GM11168 (cell line): ENCODE data around the gene GRIA3.

Experiments used
- in situ Hi-C: fragments of 300-500 bp; cut with MboI; formaldehyde crosslinking; loops from one replicate; pipeline ENCODE4 v1.12.0; 2022; ENCODE audit warnings: low sequenced_read_pairs; ENCODE audit not compliant: unreplicated experiment

The GRIA3 gene

DNA sequence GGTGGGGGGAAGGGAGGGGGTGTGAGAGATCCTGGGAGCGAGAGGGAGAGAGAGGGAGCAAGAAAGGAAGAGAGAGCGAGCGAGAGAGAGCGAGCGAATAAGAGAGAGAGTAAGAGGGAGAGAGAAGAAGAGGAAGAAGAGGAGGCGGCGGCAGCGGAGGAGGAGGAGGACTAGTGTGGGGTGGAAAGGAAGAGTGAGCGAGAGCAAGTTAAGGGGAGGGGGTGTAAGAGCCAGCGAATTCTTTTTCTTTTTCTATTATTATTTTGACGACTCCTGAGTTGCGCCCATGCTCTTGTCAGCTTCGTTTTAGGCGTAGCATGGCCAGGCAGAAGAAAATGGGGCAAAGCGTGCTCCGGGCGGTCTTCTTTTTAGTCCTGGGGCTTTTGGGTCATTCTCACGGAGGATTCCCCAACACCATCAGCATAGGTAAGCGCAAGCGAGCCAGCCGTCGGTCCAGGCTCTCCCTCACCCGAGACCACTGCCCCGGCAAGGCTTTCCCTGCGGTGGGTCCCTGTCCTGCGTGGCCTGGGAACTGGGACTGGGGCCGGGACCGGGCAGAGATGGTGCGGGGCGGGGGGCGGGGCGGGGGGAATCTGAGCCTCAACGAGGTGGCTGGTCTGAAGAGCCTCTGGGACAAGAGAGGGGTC lies at the start of gene GRIA3:
GRIA3 (plus strand) TSS at position 60 of the 647 bp plus-strand sequence; CDS start at position 318, 258 bp downstream.
- in situ Hi-C loops: loop anchor here (25.0 kb wide), 1 partner anchor 228 kb away; no protein-coding TSS in a partner anchor

DNA sequence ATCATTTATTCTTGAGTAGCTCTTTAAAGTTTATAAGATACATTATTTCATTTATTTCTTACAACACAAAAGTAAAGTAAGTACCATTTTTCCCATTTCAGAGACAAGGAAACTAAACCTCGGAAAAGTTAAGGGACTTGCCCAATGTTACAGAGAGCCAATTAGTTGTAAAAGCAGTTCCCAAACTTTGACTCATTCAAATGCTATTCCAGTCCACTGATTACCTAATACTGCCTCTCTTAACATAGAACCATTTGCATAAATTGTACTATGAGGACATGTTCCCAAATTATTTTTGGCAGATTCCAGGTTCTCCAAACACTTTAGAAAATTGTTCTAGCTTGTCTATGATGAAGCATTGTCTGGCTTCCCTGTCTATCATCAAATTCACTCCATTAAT lies 45.6 kb upstream of the GRIA3 start:
- in situ Hi-C loops: no loop called here

DNA sequence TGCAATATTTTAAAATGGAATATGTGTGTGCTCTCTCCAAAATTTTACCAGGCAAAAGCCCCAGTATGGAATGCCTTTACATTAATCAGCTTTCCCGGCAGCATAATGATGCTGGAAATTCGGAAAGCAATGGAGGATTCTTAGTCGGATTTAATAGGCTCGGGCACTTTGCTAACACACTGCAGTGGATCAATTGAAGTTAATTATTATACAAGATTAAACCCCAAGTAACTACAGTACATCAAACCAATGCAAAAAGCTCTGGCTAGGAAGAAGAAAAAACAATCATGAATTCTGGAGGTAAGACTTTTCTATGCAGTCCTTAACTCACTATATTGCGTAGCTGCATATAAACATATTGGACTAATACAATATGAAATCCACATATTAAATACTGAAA lies 43.6 kb upstream of the GRIA3 start:
- in situ Hi-C loops: no loop called here

DNA sequence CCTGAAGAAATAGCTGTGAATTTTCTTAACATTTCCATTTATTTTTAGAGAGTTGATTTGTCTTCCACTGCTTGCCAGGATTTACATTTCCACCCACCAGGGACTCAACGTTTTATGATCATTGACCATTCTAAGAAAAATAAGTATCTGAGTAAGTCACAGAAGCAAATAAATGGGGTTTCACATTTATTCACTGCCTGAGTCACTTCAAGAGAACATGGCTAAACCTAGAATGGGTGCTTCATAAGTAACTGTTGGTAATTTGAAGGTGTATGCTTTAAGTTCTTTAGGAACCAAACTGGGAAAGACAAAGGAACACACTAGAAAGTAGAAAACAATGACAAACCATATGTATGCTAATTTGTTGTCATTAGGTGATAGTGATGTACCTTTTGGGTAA lies 43.2 kb upstream of the GRIA3 start:
- in situ Hi-C loops: no loop called here

DNA sequence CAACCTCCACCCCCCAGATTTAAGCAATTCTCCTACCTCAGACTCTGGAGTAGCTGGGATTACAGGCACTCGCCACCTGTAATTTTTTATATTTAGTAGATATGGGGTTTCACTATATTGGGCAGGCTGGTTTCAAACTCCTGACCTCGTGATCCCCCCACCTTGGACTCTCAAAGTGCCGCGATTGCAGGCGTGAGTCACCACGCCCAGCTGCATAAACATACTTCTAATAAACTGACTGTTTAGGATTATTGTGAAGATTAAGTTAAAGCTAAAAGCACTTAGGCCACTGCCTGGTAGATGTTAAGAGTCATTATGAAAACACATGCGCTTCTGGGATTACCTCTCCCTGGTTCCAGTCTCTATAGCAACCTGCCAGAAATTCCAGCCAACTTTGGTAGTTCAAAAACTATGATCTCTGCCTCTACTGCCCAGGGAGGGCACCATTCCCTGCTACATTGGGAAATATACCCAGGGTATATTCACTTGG lies 30.2 kb upstream of the GRIA3 start:
- in situ Hi-C loops: no loop called here

DNA sequence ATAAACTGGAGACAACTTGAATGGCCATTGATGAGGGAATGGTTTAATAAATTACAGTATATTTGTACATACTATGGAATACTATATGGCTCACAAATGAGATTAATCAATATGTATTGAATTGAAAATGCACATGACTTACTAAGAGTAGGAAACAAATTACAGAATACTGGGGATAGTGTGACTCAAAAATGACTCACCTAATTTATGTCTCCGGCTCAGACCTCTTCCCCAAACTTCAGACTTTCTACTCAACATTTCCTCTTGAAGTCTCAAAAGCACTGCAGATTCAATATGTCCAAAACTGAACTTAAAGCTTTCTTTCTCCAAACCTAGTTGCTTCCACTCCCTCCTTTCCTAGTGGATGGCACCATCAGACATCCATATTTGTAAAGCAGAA lies 28.8 kb upstream of the GRIA3 start:
- in situ Hi-C loops: no loop called here

DNA sequence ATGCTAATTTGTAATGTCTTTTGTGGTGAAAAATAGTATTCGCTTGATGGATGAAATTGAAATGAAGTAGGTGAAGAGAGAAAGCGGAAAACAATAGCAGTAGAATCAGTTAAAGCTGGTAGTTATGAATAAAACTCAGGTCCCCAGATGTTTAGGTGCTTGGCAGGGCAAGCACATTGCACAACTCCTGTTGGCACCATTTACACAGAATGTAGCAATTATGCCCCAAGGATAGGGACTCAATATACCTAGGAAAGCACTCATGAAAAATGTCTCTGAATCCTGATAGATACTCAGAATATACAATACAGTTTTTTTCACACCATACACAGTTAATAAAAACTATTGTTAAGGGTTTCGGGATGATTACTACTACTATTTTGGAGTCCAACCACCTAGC lies 26.5 kb upstream of the GRIA3 start:
- in situ Hi-C loops: no loop called here

DNA sequence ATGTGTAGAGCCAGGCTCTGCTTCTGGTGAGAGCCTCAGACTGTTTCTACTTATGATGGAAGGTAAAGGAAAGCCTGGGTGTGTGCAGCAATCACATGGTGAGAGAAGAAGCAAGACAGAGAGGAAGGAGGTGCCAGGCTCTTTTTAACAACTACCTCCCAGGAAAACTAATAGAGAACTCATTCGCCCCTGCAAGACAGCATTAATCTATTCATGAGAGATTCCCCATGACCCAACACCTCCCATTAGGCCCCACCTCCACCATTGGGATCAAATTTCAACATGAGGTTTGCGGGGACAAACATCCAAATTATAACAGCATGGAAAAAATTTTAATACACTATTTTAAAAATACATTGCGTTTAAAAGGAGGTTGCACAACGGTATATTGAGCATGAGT lies 24.7 kb upstream of the GRIA3 start:
- in situ Hi-C loops: no loop called here

DNA sequence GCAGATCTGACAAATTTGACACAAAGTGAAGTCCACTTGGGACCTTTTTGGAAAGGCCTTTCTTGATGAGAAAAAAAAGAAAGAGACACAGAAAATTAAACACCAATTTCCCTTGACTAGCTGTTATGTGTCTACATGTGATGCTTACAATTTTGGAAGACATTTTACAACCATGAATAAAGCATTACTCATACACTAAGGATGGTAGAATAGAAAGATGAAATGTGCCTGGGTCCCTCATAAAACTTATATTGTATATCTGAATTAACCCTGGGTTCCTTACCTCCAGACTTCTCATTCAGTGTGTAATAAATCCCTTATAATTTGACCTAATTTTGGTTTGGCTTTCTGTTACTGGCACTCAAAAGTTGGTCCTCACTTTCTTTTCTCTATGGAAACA lies 16.5 kb upstream of the GRIA3 start:
- in situ Hi-C loops: no loop called here

DNA sequence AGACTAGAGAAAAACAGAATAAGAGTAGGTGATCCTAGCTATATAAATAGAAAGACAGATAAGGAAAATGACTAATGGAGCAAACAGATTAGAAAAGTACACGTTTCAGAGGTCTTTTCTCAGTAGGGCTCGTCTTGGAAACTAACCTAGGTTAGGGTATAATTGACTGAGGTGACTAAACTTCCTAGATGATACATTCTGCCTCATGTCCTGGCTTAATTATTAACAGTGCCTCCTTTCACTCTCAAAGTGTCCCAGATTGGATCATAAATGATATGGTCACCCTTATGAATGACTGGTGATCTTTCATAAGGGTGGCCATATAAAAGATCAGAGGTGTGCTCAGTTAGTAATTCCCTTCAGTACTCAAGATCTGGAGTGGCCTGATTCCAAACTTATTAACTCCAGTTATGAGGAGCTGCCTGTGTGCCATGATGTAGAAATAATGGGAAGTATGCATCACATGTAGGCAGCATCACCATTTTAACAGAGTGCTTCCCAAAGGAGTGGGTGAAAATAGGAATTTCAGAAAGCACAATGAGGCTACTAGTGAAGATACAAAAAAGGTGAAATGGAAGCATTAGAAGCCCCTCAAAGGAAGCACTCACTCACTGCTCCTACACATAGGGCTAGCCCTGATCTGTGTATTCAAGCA lies 14.7 kb upstream of the GRIA3 start:
- in situ Hi-C loops: no loop called here

DNA sequence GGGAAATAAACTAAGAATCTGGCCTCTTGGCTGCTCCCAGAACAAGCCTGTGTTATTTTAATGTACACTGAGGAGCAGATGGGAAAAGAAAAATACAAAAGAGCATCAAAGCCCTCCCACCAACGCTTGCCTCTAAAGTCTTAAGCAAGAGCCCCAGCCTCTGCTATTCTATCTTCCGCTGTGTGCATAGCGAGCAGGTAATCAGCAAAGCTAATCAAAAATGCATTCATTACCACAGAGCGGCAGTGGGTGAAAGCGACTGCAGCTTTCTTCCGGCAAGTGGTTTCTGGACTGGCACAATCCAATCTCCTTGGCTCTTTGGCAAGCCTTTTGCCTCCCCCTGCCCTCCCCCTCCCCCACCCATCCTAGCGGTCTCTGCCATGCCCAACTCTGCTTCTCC lies 13.5 kb upstream of the GRIA3 start:
- in situ Hi-C loops: no loop called here

DNA sequence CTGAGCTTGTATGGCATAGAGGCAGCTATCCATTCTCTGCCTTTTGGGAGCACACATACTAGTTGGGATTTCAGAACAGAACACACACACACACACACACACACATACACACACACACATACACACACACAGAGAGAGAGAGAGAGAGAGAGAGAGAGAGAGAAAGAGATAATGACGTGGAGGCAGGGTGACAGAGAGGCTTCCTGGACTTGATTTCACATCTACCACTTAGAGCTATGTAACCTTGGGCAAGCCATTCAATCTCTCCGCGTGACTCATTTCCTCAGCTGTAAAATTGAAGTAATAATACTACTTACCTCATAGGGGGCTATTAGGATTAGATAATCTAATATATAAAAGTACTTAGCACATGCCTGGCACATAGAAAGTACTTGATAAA lies 12.3 kb upstream of the GRIA3 start:
- in situ Hi-C loops: no loop called here

DNA sequence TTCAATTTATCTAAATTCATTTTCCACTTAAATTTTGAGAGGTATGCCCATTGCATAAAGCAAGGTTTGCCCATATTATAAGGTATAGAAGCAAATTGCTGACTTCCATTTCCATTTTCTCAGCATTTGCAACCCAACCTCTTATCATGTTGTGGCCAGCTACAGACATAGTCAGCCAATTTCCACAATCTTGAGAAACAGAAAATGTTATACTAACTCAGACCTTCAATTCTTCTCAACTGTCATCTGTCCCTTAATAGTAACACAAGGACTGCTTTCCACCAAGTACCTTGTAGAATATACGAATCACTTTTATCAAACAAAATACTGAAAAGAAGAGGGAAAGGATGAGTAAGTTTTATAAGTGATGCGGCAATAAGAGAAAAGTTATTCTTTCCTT lies 11.2 kb upstream of the GRIA3 start:
- in situ Hi-C loops: no loop called here

DNA sequence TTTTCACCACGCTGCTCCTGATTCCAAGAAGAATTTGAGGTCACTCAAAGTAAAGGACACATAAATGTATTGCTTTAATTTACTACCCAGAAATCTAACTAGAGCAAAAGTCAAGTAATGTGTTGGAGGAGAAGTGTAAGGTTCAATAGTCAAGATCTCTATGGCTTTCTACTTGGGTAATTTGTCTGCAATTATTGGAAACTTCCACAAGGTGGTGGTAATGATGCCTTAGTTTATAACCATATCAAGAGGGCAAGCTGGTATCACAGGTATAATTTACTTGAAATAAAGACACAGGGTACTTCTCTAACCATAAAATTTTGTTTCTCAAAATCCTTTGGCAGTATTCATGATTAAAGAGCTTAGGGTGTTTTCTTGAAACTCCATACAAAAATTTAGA lies 10.2 kb upstream of the GRIA3 start:
- in situ Hi-C loops: no loop called here

DNA sequence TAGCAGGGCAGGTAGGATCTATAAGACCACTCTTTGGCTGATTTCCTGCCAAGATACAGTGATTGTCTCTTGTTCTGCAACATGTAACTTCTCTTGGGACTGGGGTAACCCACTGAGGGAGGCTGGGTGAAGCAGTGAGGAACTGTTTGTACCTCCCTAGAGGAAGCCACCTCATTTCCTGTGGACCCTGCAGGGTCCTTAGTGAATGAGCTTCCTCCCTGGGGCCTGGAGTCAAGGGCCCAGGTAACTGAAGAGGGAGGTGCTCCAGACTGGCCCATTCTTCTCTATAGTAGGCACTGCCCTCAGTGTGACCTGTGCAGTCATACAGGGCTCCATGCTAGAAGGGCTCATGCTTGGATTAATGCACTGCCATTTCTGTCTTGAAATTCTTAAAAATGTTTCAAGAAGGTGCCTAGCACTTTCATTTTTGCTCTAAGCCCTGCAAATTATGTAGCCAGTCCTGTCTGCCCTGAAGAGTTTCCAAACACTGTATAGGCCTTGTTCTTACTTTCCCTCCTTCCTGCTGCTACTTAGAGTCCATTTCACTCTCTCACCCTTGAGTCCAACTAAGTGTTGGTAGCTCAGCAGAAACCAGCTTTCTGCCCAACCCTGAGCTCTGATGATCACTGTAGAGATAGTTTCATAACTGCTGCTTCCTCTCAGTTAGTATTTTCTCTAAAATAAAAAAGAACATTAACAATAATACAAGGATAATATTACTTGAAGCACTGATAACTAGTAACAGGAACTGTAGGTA lies 8.5 kb upstream of the GRIA3 start:
- in situ Hi-C loops: loop anchor here (25.0 kb wide), 1 partner anchor 237 kb away; no protein-coding TSS in a partner anchor

DNA sequence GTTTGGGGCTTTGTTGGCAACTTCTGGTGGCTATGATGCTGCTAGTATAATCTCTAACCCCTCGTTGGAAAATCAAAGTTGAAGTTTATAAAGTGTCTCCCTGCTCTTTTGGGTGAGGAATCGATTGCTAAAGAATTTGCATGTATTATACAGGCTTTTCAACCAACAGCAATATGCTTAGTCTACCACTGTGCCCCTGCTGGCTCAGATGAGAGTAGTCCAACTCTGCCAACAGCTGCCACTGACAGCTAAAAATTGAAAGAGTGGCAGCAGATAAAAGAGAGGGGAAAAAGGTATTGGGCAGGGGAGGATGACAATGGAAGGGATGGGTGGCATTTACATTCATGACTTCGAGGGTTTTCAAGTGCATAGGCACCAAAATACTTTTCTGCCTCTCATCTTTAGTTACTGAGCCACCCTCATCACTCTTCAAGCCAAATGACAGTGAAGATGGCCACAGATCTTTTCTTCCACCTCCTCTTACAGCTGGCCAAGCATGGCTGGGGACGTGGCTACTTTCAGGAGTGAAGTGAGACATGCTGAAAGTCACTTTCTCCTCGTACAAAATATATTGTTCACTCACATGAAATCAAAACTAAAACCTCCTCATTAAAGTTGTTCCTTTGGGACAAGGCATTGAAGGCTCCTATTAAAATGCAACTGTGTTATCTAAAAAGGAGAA lies 2.7 kb upstream of the GRIA3 start:
- in situ Hi-C loops: loop anchor here (25.0 kb wide), 1 partner anchor 231 kb away; no protein-coding TSS in a partner anchor

DNA sequence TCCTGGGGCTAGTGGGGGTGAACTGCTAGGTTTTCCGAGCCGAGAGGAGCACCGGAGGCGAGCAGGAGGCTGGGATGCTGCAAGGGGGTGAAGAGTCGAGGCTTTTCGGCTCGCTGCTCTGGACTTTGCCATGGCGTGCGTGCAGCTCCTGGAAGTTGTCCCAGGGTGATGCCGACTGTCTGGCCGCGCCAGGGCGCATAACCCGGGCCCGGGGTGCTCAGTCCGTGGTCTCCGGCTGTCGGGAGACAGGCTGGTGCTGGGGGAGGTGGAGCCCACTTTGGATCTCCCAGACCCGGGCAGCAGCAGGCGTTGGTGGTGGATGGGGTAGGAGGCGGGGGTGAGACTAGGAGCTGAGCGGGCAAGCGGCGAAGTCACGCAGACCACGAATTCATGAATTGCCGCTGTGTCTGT lies 793 bp downstream of the GRIA3 start:
- in situ Hi-C loops: loop anchor here (25.0 kb wide), 1 partner anchor 227 kb away; no protein-coding TSS in a partner anchor

DNA sequence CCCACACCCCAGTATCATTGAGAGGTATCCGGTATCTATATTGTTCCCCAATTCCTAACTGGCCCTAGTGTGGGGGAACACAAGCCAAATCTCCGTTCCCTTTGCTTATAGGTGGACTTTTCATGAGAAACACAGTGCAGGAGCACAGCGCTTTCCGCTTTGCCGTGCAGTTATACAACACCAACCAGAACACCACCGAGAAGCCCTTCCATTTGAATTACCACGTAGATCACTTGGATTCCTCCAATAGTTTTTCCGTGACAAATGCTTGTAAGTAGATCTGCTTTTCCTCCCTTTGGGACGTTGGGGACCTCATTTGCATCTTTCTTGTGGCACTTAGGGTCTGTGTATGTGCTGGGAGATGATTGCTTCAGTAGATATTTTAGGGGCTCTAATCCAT lies 1.6 kb downstream of the GRIA3 start:
- in situ Hi-C loops: loop anchor here (25.0 kb wide), 1 partner anchor 227 kb away; no protein-coding TSS in a partner anchor

DNA sequence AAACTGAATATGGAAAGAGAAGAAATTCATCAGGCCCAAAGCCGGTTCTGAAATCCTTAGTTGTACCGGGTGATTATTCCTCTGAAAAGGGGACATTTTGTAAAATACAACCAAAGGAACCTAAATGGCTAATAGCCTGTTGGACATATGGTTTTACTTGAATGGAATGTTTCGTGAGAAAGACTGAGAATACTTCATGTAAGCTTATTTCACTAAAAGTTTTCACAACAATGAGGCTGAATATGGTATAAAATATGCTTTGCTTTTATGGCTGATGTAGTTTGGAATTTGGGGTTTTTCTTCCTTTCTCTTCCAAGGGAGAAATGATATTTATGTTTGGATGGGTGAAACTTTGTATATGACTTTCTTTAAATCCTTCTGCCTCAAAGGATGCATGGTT lies 2.7 kb downstream of the GRIA3 start:
- in situ Hi-C loops: loop anchor here (25.0 kb wide), 1 partner anchor 226 kb away; no protein-coding TSS in a partner anchor

DNA sequence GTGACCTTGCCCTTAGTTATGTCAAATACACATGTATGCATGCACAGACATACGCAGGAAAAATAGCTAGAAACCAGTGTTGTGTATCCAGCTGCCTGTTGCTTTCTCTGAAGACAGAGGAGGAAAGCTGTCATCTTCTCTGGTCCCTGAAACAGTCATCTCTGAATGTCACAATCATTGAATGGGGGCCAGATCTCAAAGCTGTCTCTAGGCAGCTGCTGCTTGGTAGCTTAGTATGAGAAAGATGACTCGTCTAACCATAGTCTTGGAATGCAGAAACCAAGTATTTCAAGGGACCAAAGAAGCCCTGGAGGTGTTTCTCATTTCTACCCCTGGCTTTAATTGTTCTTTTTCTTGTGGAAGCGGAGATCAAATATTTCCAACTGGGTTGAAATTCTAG lies 4.0 kb downstream of the GRIA3 start:
- in situ Hi-C loops: loop anchor here (25.0 kb wide), 1 partner anchor 224 kb away; no protein-coding TSS in a partner anchor
